Small intestine (tissue), 7 donors: ENCODE measurements around the gene KCNG4. TPM values are rescaled to one million over a fixed set of nuclear protein-coding genes. Genes with fewer than 3 reads are reported as not detected.

Experiments
- DNase-seq, 2 donors: peaks; one replicate each; pipeline versions ENCODE4 v3.0.0 to v3.0.0-alpha.2; 2013
- FAIRE-seq: peaks from 2 replicates; lab custom pipeline; 2012; peaks lifted over from hg19 to GRCh38; lab: Jason Lieb, UNC
- H3K27ac ChIP-seq, 3 donors: one replicate each; pipeline ENCODE4 v1.5.1; 2013; ENCODE audit warnings: low read length in 2 of 3, mild to moderate bottlenecking in 2 of 3, control low read depth in 1 of 3, inconsistent platforms in 1 of 3, low read depth in 1 of 3, moderate library complexity in 1 of 3
- H3K27me3 ChIP-seq, 3 donors: one replicate each; pipeline ENCODE4 v1.6.1; 2013; ENCODE audit warnings: low read length in 3 of 3, inconsistent platforms in 1 of 3; ENCODE audit not compliant: control insufficient read depth in 3 of 3, insufficient read depth in 3 of 3
- H3K36me3 ChIP-seq, 3 donors: one replicate each; pipeline ENCODE4 v1.6.1; 2013; ENCODE audit warnings: low read length in 3 of 3, inconsistent platforms in 1 of 3, low read depth in 1 of 3, mild to moderate bottlenecking in 1 of 3, moderate library complexity in 1 of 3; ENCODE audit not compliant: control insufficient read depth in 3 of 3, insufficient read depth in 2 of 3
- H3K4me1 ChIP-seq, 3 donors: one replicate each; pipeline ENCODE4 v1.6.1; 2013; ENCODE audit warnings: low read length in 2 of 3, inconsistent platforms in 1 of 3, low read depth in 1 of 3, mild to moderate bottlenecking in 1 of 3, moderate library complexity in 1 of 3; ENCODE audit not compliant: control insufficient read depth in 3 of 3, insufficient read depth in 2 of 3
- H3K4me3 ChIP-seq, 3 donors: one replicate each; pipeline ENCODE4 v1.5.1; 2013; ENCODE audit warnings: low read length in 3 of 3, control low read depth in 1 of 3, inconsistent platforms in 1 of 3, low read depth in 1 of 3, mild to moderate bottlenecking in 1 of 3, moderate library complexity in 1 of 3
- H3K9me3 ChIP-seq, 2 donors: one replicate each; pipeline ENCODE4 v1.6.1; 2013; ENCODE audit warnings: low read depth in 1 of 2, low read length in 1 of 2; ENCODE audit not compliant: control insufficient read depth in 2 of 2, insufficient read depth in 1 of 2
- WGBS, 3 donors: extraction: QIAGEN DNeasy Blood & Tissue Kit; methylation state at CpG; one replicate each; pipeline ENCODE4 v1.1.7; 2013; 5-methylcytosine and 5-hydroxymethylcytosine counted together
- polyA plus RNA-seq, 4 donors: library from polyadenylated mRNA; stranded (reverse) in 3 of 4; unstranded in 1 of 4; fragments of 200-250 nt in 3 of 4; fragments of 120-200 nt in 1 of 4; gene quantifications; one replicate each; pipeline versions ENCODE4 v1.2.1 to v1.2.3, GENCODE V29; 2013
- donor health status: healthy with polysubstance abuse.
- donor health status: control.
- donor health status: control.
- donor health status: Bipolar disorder and iron deficiency.
- donor health status: healthy.

KCNG4 gene
- polyA plus RNA-seq, 4 donors = not detected

DNA sequence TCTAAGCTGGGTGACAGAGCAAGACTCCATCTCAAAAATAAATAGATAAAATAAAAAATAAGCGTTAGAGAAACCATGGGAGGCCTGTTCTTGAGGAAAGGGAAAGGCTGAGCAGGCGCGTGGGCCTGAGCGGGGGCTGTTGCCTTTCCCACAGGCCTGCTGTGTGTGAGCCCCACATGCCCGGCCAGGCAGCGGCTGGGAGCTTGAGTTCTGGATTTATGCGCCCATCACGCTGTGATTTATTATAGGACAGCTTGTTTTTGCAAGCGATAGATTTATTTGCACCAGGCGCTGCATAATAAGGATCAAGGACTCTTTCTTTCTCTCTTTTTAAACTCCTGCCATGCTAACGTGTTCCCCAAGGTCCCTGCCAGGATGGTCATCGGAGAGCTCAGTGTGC is 40.1 kb upstream of the KCNG4 start:
- Histone ChIP-seq H3K4me1 (peaks cover 0 to 14% (median 0%) of the 10 kb centered on the region in 3 donors), H3K27ac (no peak overlapping the region), H3K36me3 (no peaks in the 10 kb centered on the region), H3K27me3 (peaks cover 0 to 3% (median 0%) of the 10 kb centered on the region in 3 donors), H3K4me3 (no peak overlapping the region), H3K9me3 (no peaks in the 10 kb centered on the region)
- no peak for DNase-seq
- 89 to 95% (median 91%) methylated on average over 12 of the region's 12 CpGs for WGBS, 3 donors
- FAIRE-seq = no peak

DNA sequence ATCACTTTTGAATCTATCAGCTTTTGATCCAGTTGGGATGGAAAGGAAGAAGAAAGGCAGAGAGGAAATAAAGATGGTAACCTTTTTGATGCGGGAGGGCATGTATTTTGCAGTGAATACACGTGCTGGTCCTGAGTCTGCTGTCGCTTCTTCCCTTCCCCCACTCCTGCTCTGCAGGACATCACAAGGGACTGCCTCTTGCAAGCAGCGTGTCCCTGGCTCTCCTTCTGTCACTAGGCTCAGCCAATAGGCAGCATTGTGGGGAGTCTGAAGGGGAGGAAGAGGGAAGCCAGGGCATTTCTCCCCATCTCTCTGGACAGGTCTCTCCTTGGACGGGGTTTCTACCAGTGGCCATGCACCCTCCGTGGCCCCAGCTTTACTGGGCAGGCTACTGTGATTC is 39.2 kb upstream of the KCNG4 start:
- Histone ChIP-seq H3K4me3 (no peak overlapping the region), H3K27me3 (no peaks in the 10 kb centered on the region), H3K4me1 (peaks cover 0 to 8% (median 0%) of the 10 kb centered on the region in 3 donors), H3K9me3 (no peaks in the 10 kb centered on the region), H3K27ac (no peak overlapping the region), H3K36me3 (no peaks in the 10 kb centered on the region)
- DNase-seq = no peak
- no peak for FAIRE-seq
- WGBS, 3 donors = 59 to 82% (median 81%) methylated on average over 6 of the region's 6 CpGs

DNA sequence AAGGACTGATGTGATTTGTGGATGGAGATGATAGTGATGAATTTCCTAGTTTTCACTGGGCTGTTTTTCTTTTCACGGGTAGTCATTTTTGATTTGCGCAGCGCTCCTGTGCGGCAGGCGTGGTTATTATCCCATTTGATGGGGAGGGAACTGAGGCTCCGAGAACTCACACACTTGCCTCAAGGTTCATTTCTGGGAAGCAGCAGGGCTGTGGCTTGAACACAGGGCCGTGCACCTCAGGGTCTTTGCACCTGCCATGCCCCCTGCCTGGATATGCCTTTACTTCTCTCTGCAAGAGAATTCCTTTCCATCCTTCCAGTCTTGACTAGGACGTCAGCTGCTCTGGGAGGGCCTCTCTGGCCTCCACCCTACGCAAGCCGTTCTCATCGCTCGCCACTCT is 38.5 kb upstream of the KCNG4 start:
- Histone ChIP-seq H3K27me3 (no peaks in the 10 kb centered on the region), H3K4me1 (peaks cover 0 to 2% (median 0%) of the 10 kb centered on the region in 3 donors), H3K27ac (no peak overlapping the region), H3K4me3 (no peak overlapping the region), H3K9me3 (no peaks in the 10 kb centered on the region), H3K36me3 (no peaks in the 10 kb centered on the region)
- WGBS, 3 donors = 90 to 92% (median 90%) methylated on average over 12 of the region's 12 CpGs
- FAIRE-seq (no peak), DNase-seq (no peak)

DNA sequence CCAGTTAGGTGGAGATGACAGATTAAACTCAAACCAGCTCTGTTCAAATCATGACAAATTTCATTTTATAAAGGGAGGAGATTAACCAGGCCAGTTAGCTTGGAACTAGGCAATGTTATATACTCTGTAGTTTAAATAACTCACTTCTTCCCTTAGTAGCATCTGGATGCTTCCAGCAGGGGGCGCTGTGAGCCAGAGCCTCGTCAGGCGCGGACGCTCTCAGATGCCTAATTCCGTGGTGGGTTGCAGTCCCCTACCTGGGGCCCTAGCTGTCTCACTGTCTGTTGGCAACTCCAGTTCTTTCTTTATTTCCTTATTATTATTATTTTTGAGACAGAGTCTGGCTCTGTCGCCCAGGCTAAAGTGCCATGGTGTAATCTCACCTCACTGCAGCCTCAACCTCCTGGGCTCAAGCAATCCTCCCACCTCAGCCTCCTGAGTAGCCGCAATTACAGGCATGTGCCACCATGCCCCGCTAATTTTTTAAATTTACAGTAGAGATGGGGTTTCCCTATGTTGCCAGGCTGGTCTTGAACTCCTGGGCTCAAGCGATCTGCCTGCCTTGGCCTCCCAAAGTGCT is 37.5 kb upstream of the KCNG4 start:
- Histone ChIP-seq H3K9me3 (no peaks in the 10 kb centered on the region), H3K4me1 (no peaks in the 10 kb centered on the region), H3K27me3 (no peaks in the 10 kb centered on the region), H3K4me3 (no peak overlapping the region), H3K27ac (no peak overlapping the region), H3K36me3 (no peaks in the 10 kb centered on the region)
- FAIRE-seq = no peak
- 30 to 33% (median 33%) methylated on average over 10 of the region's 10 CpGs for WGBS, 3 donors
- DNase-seq = peak; percentile 58 to 73

DNA sequence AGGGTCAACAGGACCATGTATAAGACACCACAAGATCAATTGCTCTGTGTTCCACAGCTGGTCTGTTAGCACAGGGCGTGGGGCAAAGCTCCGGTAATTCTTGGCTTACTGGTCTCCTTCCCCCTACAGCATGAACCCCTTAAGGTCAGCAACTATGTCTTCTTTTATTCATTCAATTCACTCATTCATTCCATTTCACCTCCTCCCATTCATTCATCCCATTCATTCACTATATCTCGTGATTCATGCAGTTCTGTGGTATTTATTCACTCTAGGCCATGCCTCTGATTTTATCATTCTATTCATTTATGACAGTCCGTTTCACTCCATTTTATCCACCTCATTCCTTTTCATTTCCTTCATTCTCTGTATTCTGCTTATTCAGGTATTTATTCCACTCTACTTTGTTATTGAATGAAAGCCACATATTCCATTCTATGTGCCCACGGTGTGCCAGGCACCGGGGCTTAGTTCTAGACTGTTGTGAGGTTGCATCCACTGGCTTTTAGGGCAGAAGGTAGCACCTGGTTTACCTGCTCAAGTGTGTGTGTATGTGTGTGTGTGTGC is 35.9 kb upstream of the KCNG4 start:
- WGBS, 3 donors = 78 to 86% (median 84%) methylated on average over 6 of the region's 6 CpGs
- Histone ChIP-seq H3K27ac (no peak overlapping the region), H3K9me3 (no peaks in the 10 kb centered on the region), H3K36me3 (no peaks in the 10 kb centered on the region), H3K4me3 (no peak overlapping the region), H3K27me3 (peaks cover 0 to 4% (median 0%) of the 10 kb centered on the region in 3 donors), H3K4me1 (no peaks in the 10 kb centered on the region)
- DNase-seq (no peak), FAIRE-seq (no peak)

DNA sequence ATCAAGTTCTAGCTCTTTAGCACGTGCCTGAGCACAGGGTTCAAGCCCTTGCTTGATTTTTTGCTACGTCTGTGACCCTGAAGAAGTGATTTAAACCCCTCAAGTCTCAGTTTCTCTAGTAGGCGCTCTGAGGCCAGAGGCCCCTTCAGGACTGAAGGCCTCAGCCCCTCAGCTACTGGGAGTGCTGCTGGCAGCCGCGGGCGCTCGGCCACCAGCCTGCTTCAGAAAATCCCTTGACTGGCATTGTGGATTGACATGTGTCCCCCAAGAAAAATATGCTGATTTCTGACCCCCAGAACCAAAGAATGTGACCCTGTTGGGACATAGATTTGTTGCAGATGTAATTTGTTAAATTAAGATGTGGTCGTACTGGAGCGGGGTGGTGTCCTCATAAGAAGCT is 34.7 kb upstream of the KCNG4 start:
- 77 to 94% (median 91%) methylated on average over 9 of the region's 9 CpGs for WGBS, 3 donors

DNA sequence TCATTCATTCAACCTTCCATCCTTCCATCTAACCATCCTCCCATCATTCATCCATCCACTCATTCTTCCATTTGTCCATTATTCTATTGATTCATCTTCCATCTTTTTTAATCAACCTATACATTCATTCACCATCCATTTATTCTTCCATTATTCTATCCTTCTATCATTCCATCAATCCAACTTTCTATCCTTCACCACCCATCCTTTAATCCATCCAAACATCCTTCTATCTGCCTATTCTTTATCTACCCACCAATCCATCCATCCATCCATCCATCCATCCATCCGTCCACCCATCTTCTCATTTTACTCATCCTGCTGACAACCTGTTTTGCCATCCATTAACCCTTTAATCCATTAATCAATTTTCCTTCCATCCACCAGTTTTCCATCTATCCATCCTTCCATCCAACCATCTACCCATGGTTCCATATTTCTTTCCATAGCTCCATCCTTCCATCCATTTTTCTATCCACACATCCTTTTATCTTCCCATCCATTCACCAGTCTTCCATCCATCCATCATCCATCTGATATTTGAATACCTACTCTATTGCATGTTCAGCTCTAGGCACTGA is 33.0 kb upstream of the KCNG4 start:
- DNase-seq = no peak
- no peak for FAIRE-seq
- 9 to 69% (median 42%) methylated on average over 1 of the region's 1 CpG for WGBS, 3 donors

More for the DNA sequence above, 34.7 kb upstream of the KCNG4 start:
- peaks cover 0 to 4% (median 0%) of the 10 kb centered on the region in 3 donors for H3K27me3 ChIP-seq
- no peak for DNase-seq
- no peak overlapping the region for H3K4me3 ChIP-seq
- H3K9me3 ChIP-seq = no peaks in the 10 kb centered on the region
- no peak for FAIRE-seq
- H3K36me3 ChIP-seq = no peaks in the 10 kb centered on the region
- H3K4me1 ChIP-seq = no peaks in the 10 kb centered on the region
- no peak overlapping the region for H3K27ac ChIP-seq

DNA sequence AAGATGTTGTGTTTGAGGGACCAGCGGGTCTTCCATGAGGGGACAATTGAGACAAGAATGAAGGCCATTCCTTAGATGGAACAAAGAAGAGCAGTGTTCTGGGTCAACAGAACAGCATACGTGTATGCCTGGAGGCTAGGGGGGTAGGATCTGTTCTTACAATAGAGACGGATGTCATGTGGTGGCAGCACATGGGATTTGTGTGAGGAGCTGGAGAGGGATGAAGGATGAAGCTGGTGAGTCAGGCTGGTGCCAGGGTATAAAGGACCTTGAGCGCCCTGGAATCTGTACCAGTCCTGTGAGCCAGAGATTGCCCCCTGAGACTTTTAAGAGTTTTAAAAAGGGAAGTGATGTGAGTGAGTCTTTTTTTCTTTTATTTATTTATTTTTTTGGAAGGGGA is 32.1 kb upstream of the KCNG4 start:
- no peak for DNase-seq
- Histone ChIP-seq H3K36me3 (no peaks in the 10 kb centered on the region), H3K9me3 (no peaks in the 10 kb centered on the region), H3K4me3 (no peak overlapping the region), H3K4me1 (peaks cover 0 to under 1% (median 0%) of the 10 kb centered on the region in 3 donors), H3K27ac (no peak overlapping the region), H3K27me3 (peaks cover 0 to 4% (median 0%) of the 10 kb centered on the region in 3 donors)
- WGBS, 3 donors = 64 to 80% (median 76%) methylated on average over 4 of the region's 4 CpGs
- no peak for FAIRE-seq

More for the DNA sequence above, 33.0 kb upstream of the KCNG4 start:
- Histone ChIP-seq H3K36me3 (no peaks in the 10 kb centered on the region), H3K4me3 (no peak overlapping the region), H3K27me3 (peaks cover 0 to 4% (median 0%) of the 10 kb centered on the region in 3 donors), H3K4me1 (no peaks in the 10 kb centered on the region), H3K27ac (no peak overlapping the region), H3K9me3 (no peaks in the 10 kb centered on the region)
